IMR-90 (cell line): ENCODE data around the gene FOXP1. TPM values are rescaled to one million over a fixed set of nuclear protein-coding genes. Genes with fewer than 3 reads are reported as not detected.

Source experiments
- ATAC-seq: fragments of 200-7000 bp; cut with Tn5 transposase; 2 replicates; pipeline ENCODE4 v1.9.1; 2020; ENCODE audit warnings: low read depth, mild to moderate bottlenecking, moderate library complexity
- BruUV-seq: library from RNA; stranded (reverse); fragments of 400-500 nt; replicated peaks from 2 replicates; lab custom pipeline; 2021; lab: Mats Ljungman, UMichigan
- CTCF ChIA-PET: fragments of 300-600 bp; formaldehyde crosslinking; extraction: SDS; loops from one replicate; lab custom pipeline; 2021; ENCODE audit warnings: antibody characterized with exemption; lab: Yijun Ruan, JAX
- POLR2A ChIA-PET: fragments of 300-600 bp; sonication (Branson Sonifier 250); formaldehyde crosslinking; loops from one replicate; lab custom pipeline; 2022; ENCODE audit warnings: antibody characterized with exemption; ENCODE audit not compliant: unreplicated experiment; lab: Charles Lee
- DNase-seq: peaks from one replicate; pipeline ENCODE4 v3.0.0; 2013
- H2AFZ ChIP-seq: replicated peaks from 2 replicates; pipeline ENCODE3; 2013; ENCODE audit warnings: low read length, mild to moderate bottlenecking; ENCODE audit not compliant: poor library complexity
- H2AK5ac ChIP-seq: 2 replicates; pipeline ENCODE4 v1.6.1; 2013; ENCODE audit warnings: low read depth, low read length, inconsistent platforms
- H2AK9ac ChIP-seq: replicated peaks from 2 replicates; pipeline ENCODE3; 2013; ENCODE audit warnings: mild to moderate bottlenecking, low read depth, low read length, moderate library complexity; ENCODE audit not compliant: poor library complexity
- H2BK120ac ChIP-seq: 2 replicates; pipeline ENCODE4 v1.6.1; 2013; ENCODE audit warnings: low read depth, low read length, inconsistent platforms
- H2BK15ac ChIP-seq: 3 replicates; pipeline ENCODE4 v1.6.1; 2013; ENCODE audit warnings: low read depth, low read length, inconsistent platforms
- H2BK20ac ChIP-seq: 2 replicates; pipeline ENCODE4 v1.6.1; 2013; ENCODE audit warnings: low read depth, mild to moderate bottlenecking, inconsistent platforms, low read length, moderate library complexity
- H2BK5ac ChIP-seq: 2 replicates; pipeline ENCODE4 v1.6.1; 2013; ENCODE audit warnings: mild to moderate bottlenecking, low read depth, low read length, inconsistent platforms; ENCODE audit not compliant: poor library complexity, severe bottlenecking
- H3K14ac ChIP-seq: replicated peaks from 2 replicates; pipeline ENCODE4 v1.6.1; 2013; ENCODE audit warnings: low read depth, low read length, inconsistent platforms
- H3K18ac ChIP-seq: 2 replicates; pipeline ENCODE4 v1.6.1; 2013; ENCODE audit warnings: low read depth, low read length, control low read depth
- H3K23ac ChIP-seq: 2 replicates; pipeline ENCODE4 v1.6.1; 2013; ENCODE audit warnings: low read depth, low read length, inconsistent platforms
- H3K27ac ChIP-seq: 2 replicates; pipeline ENCODE4 v1.5.1; 2013; ENCODE audit warnings: mild to moderate bottlenecking, control low read depth, low read length; ENCODE audit not compliant: insufficient read depth
- H3K27me3 ChIP-seq: 2 replicates; pipeline ENCODE4 v1.6.1; 2013; ENCODE audit warnings: low read length; ENCODE audit not compliant: control insufficient read depth, insufficient read depth
- H3K36me3 ChIP-seq: 2 replicates; pipeline ENCODE4 v1.6.1; 2013; ENCODE audit warnings: low read length, mixed read lengths; ENCODE audit not compliant: control insufficient read depth, insufficient read depth
- H3K4ac ChIP-seq: 2 replicates; pipeline ENCODE4 v1.6.1; 2013; ENCODE audit warnings: low read depth, low read length, inconsistent platforms
- H3K4me1 ChIP-seq: 2 replicates; pipeline ENCODE4 v1.6.1; 2013; ENCODE audit warnings: low read length, mixed read lengths; ENCODE audit not compliant: control insufficient read depth, insufficient read depth
- H3K4me2 ChIP-seq: 2 replicates; pipeline ENCODE4 v1.6.1; 2013; ENCODE audit warnings: low read depth, mild to moderate bottlenecking, control low read depth, low read length, moderate library complexity
- H3K4me3 ChIP-seq: 2 replicates; pipeline ENCODE4 v1.5.1; 2013; ENCODE audit warnings: low read depth, mild to moderate bottlenecking, control low read depth, low read length, moderate library complexity; ENCODE audit not compliant: insufficient read depth
- H3K56ac ChIP-seq: 2 replicates; pipeline ENCODE4 v1.6.1; 2013; ENCODE audit warnings: low read length, inconsistent platforms; ENCODE audit not compliant: insufficient read depth; ENCODE audit errors: extremely low read depth
- H3K79me1 ChIP-seq, 2 experiments: 2 replicates each; pipeline ENCODE4 v1.6.1; 2013; ENCODE audit warnings: low read length in 2 of 2, inconsistent platforms in 1 of 2, low read depth in 1 of 2
- H3K9ac ChIP-seq: 2 replicates; pipeline ENCODE4 v1.6.1; 2013; ENCODE audit warnings: low read depth, low read length, control low read depth
- H3K9me1 ChIP-seq: 2 replicates; pipeline ENCODE4 v1.6.1; 2013; ENCODE audit warnings: low read length, inconsistent platforms; ENCODE audit not compliant: insufficient read depth
- H3K9me3 ChIP-seq: 2 replicates; pipeline ENCODE4 v1.6.1; 2013; ENCODE audit warnings: low read length; ENCODE audit not compliant: control insufficient read depth, insufficient read depth
- H4K20me1 ChIP-seq: 2 replicates; pipeline ENCODE4 v1.6.1; 2013; ENCODE audit warnings: low read length, inconsistent platforms; ENCODE audit not compliant: insufficient read depth
- H4K5ac ChIP-seq: 2 replicates; pipeline ENCODE4 v1.6.1; 2013; ENCODE audit warnings: mild to moderate bottlenecking, low read depth, low read length, control low read depth
- H4K8ac ChIP-seq, 2 experiments: 2 replicates each; pipeline ENCODE4 v1.6.1; 2013; ENCODE audit warnings: low read depth in 2 of 2, low read length in 2 of 2, control low read depth in 1 of 2, inconsistent platforms in 1 of 2
- H4K91ac ChIP-seq: 2 replicates; pipeline ENCODE4 v1.6.1; 2013; ENCODE audit warnings: low read depth, low read length, inconsistent platforms; ENCODE audit not compliant: insufficient read depth
- MAFK ChIP-seq: IDR thresholded peaks from 2 replicates; pipeline ENCODE4 v1.6.1; 2012; ENCODE audit warnings: low read depth, low read length, improper control_type of control experiment
- RCOR1 ChIP-seq: IDR thresholded peaks from 2 replicates; pipeline ENCODE4 v1.6.1; 2012; ENCODE audit warnings: mild to moderate bottlenecking, low read length, improper control_type of control experiment; ENCODE audit not compliant: insufficient replicate concordance
- WGBS, 2 experiments: methylation state at CpG; one replicate each; pipeline versions ENCODE4 v1.1.5 to v1.1.7; 2013; ENCODE audit warnings: missing lambda C conversion rate in 2 of 2; ENCODE audit not compliant: insufficient read length in 1 of 2; ENCODE audit errors: extremely low coverage in 2 of 2; 5-methylcytosine and 5-hydroxymethylcytosine counted together
- dilution Hi-C: fragments of 300-500 bp; cut with HindIII; formaldehyde crosslinking; loops from one replicate; pipeline ENCODE4 v1.14.3; 2018; ENCODE audit warnings: low sequenced_read_pairs; ENCODE audit not compliant: unreplicated experiment
- in situ Hi-C: fragments of 300-500 bp; cut with MboI; formaldehyde crosslinking; loops from 3 replicates; pipeline ENCODE4 v1.14.3; 2019; ENCODE audit warnings: low sequenced_read_pairs, inconsistent platforms, mixed read lengths
- intact Hi-C: fragments of 100-400 bp; cut with micrococcal nuclease; formaldehyde crosslinking; loops from 2 replicates; pipeline ENCODE4 v1.10.0; 2022
- polyA plus RNA-seq, 3 experiments: library from polyadenylated mRNA; depleted of rRNA; stranded (reverse); fragments of >200 nt; gene quantifications; 2 replicates each; pipeline ENCODE4 v1.2.3, GENCODE V29; 2012; ENCODE audit warnings: low replicate concordance in 1 of 3
- total RNA-seq: library from RNA; depleted of rRNA; stranded (reverse); fragments of >200 nt; gene quantifications from 2 replicates; pipeline ENCODE4 v1.2.3, GENCODE V29; 2012

The FOXP1 gene
- total and polyA plus RNA-seq, 2 of the 4 experiments (the other 2 are of a cell fraction) = 37.0 to 132 TPM

DNA sequence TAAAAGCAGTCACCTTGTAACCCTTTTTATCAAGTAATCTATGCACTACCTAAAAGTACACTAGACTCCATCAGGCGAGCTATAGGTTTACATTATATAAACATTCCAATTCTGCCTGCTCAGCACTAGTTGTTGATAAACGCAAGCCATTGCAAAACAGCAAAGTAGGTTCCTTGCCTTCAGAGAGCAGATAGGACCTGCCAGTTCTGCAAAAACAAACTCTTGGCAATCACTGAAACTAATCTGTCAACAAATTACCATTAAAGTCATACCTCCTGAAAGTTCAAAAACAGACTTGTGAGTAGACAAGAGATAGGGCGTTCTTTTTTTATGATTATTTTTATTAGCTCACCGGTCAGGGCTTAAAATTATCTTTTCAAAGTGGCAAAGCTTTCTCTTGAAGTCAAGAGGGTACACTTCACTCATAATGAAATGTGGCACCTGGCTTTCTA is 392.5 kb downstream of the FOXP1 start:
- Histone ChIP-seq H3K4ac (no peak overlapping the region), H4K91ac (no peak overlapping the region), H3K23ac (no peak overlapping the region), H3K27ac (no peak overlapping the region), H4K5ac (no peak overlapping the region), H3K18ac (no peak overlapping the region), H3K14ac (no peak overlapping the region; the same call in 1 of the 2 replicates), H3K56ac (no peak overlapping the region), H2BK5ac (no peak overlapping the region), H3K9me1 (peaks cover 2% of the 10 kb centered on the region; the same call in 1 of the 2 replicates), H3K4me1 (peaks cover 6% of the 10 kb centered on the region), H3K4me3 (no peak overlapping the region), H3K36me3 (no peaks in the 10 kb centered on the region), H2AK9ac (no peak overlapping the region), H2AK5ac (no peak overlapping the region), H2BK15ac (no peak overlapping the region), H3K27me3 (no peaks in the 10 kb centered on the region), H3K9ac (no peak overlapping the region), H2BK120ac (no peak overlapping the region), H2BK20ac (no peak overlapping the region), H2AFZ (no peak overlapping the region), H3K4me2 (no peak overlapping the region), H4K8ac (no peak overlapping the region), H4K20me1 (no peaks in the 10 kb centered on the region), H3K79me1 (peaks cover 7 to 16% of the 10 kb centered on the region in 2 experiments; a peak in 3 of 4 replicates), H3K9me3 (no peaks in the 10 kb centered on the region)
- ATAC-seq = no peak
- ChIA-PET CTCF (interaction anchor here (1.0 kb wide), 1 partner anchor 21 kb away, joined by 6 read pairs; no protein-coding TSS in a partner anchor), POLR2A (no interaction called here)
- TF ChIP-seq MAFK = peak; percentile 74
- no peak for TF ChIP-seq RCOR1
- intact Hi-C loops = no loop called here
- BruUV-seq = no TSS peak
- dilution Hi-C loops = no loop called here
- in situ Hi-C loops = no loop called here
- DNase-seq = no peak
- WGBS, 2 experiments = 14% methylated on average over 1 of the region's 4 CpGs; no CpG with 5 or more reads in 1 of the 2 experiments
